Gastroesophageal sphincter (tissue), 3 donors: ENCODE results near the gene CSF1.

Source experiments
- POLR2A ChIP-seq, 2 donors: fragments of 450-650 bp; IDR thresholded peaks; one replicate each; pipeline ENCODE4 v1.6.1; 2017; ENCODE audit warnings: antibody characterized with exemption in 2 of 2, mild to moderate bottlenecking in 2 of 2, moderate library complexity in 1 of 2
- POLR2AphosphoS5 ChIP-seq: sonication (generic); formaldehyde crosslinking; IDR thresholded peaks from one replicate; pipeline ENCODE4 v1.6.1; 2017; ENCODE audit warnings: antibody characterized with exemption
- TF ChIP-seq, protein P1 (sequence below), 4 experiments: fragments of 200-600 bp in 2 of 4; fragments of 450-650 bp in 2 of 4; sonication (generic) in 1 of 4; IDR thresholded peaks; one replicate each; pipeline ENCODE4 v1.5.1; 2017 to 2019; ENCODE audit warnings: antibody characterized with exemption in 4 of 4, mild to moderate bottlenecking in 2 of 4, moderate library complexity in 2 of 4

DNA sequence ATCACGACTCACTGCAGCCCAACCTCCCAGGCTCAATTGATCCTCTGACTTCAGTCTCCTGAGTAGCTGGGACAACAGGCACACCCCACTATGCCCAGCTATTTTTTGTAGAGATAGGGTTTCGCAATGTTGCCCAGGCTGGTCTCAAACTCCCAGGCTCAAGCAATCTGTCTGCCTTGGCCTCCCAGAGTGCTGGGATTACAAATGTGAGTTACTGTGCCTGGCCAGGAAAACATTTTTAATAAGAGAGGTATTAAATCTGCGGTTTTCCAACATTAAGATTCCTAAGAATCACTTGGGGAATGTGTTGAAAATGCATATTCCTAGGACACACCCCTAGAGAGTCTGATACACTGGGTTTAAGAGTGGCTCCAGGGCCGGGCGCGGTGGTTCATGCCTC lies 8.7 kb downstream of the CSF1 start:
- TF ChIP-seq, protein P1, sequence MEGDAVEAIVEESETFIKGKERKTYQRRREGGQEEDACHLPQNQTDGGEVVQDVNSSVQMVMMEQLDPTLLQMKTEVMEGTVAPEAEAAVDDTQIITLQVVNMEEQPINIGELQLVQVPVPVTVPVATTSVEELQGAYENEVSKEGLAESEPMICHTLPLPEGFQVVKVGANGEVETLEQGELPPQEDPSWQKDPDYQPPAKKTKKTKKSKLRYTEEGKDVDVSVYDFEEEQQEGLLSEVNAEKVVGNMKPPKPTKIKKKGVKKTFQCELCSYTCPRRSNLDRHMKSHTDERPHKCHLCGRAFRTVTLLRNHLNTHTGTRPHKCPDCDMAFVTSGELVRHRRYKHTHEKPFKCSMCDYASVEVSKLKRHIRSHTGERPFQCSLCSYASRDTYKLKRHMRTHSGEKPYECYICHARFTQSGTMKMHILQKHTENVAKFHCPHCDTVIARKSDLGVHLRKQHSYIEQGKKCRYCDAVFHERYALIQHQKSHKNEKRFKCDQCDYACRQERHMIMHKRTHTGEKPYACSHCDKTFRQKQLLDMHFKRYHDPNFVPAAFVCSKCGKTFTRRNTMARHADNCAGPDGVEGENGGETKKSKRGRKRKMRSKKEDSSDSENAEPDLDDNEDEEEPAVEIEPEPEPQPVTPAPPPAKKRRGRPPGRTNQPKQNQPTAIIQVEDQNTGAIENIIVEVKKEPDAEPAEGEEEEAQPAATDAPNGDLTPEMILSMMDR (IDR thresholded peaks at IDR 0.05), result no peak
- TF ChIP-seq POLR2AphosphoS5, result no peak
- TF ChIP-seq POLR2A (IDR thresholded peaks at IDR 0.05), result no peak
